Activated CD4-positive, alpha-beta T cell treated with anti-CD3 and anti-CD28 coated beads for 48 hours (primary cell): ENCODE measurements around the gene MGME1.
"Not testable (repeated sequence)": the region's sequence is repeated elsewhere in the genome, so short reads cannot be mapped to it uniquely, and the experiment has no call there.

ENCODE experiments used
- DNase-seq: peaks from one replicate; pipeline ENCODE4 v3.0.0-alpha.2; 2020

The MGME1 gene

DNA sequence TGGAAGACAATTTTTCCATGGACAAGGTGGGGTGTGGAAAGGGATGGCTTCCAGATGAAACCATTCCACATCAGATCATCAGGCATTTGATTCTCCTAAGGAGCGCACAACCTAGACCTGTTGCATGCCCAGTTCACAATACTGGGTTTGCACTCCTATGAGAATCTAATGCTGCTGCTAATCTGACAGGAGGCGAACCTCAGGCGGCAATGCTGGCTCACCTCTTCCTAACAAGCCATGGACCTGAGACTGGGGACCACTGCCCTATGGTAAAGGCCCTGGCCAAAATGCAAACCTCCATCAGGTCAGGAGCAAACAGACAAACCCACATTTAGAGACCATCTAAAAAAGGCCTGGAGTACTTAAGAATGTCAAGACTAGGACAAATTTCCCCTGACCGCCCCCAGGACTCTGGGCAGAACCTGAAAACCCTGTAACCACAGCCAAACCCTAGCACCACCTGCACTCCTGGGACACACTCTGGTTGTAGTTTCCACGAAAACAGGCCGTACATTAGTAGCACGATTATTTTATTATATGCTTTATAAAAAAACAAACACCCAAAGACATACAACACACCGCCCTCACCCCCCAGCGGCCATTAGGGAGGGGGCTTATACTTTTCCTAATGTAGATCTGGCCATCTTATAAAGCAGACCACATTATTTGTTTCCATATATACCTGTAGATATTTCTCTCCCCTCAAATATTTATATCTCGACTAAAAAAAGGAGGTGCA lies 27.6 kb upstream of the MGME1 start:
- DNase-seq: no peak

DNA sequence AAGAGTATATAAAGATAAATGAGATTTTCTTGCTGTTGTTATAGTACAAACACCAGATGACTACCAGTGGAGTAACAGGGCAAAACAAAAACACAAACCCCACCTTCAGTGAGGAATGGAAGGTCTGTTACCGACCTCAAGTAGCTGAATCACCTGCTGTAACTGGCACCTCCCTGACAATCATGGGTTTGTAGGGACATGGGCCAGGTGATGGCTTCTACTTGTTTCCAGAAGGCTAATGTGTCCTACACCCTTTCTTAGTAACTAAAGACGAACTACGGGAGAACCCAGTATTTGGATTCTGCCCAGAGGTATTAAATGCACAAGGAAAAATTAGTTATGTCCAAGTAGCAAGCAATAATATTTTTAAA lies 27.0 kb upstream of the MGME1 start:
- DNase-seq: no peak

DNA sequence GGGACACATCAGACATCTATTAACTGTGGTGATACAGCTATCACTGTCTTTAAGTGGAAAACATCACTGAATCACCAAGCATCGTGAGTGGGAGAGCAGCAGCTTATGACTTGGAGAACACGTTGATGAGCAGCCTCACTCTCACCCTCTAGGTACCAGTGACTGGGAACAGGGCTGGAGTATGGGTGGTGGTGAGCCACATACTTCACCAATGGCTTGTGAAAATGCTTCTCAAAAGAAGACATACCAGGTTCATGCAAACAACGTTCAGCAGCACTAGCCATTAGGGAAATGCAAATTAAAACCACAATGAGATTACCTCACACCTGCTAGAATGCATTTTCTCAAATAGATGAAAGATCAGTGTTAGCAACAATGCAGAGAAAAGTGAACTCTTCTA lies 25.5 kb upstream of the MGME1 start:
- no peak for DNase-seq

DNA sequence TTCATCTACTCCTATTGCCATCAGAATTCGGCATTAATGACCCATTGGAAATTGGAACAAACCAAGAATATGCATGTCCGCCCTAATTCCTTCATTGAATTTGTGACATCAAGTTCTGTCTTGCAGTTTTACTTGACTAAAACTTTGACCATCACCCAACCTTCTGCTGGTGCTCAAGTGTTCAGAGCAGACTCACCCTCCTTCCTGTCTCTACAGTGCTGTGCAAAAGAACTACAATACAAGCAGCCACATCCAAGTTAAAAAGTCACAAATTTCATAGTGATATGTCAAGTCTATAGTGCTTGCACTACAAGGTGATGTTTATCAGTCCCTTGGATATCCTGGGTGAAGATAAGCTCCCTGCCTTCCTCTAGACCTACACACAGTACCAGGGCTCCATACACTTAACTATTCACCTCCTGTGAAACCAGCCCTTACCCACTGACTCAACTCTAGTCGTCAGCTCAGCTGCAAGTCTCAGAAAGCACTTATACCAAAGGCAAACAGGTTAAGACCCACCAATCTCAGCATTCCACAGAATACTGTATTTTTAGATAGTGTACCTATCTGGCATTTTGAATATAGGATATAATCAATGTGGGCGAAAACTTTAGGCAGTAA lies 23.9 kb upstream of the MGME1 start:
- no peak for DNase-seq

DNA sequence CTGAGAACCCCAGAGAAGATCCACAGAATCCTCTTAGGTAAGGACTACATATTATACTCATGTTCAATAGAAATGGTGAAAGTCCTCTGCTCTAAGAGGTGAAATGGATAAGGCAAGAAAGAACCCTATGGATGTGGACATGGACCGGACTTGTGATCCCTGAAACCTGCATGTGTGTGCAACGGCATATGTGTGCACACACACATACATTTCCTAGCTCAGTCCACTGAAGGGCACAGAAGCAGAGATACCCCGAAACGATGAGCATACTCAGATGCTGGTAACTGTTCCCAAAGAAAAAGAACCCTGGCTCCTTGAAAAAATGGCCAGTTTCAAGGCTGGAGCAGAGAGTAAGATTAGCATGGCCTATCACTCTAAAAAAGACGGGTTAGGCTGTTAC lies 22.8 kb upstream of the MGME1 start:
- no peak for DNase-seq

DNA sequence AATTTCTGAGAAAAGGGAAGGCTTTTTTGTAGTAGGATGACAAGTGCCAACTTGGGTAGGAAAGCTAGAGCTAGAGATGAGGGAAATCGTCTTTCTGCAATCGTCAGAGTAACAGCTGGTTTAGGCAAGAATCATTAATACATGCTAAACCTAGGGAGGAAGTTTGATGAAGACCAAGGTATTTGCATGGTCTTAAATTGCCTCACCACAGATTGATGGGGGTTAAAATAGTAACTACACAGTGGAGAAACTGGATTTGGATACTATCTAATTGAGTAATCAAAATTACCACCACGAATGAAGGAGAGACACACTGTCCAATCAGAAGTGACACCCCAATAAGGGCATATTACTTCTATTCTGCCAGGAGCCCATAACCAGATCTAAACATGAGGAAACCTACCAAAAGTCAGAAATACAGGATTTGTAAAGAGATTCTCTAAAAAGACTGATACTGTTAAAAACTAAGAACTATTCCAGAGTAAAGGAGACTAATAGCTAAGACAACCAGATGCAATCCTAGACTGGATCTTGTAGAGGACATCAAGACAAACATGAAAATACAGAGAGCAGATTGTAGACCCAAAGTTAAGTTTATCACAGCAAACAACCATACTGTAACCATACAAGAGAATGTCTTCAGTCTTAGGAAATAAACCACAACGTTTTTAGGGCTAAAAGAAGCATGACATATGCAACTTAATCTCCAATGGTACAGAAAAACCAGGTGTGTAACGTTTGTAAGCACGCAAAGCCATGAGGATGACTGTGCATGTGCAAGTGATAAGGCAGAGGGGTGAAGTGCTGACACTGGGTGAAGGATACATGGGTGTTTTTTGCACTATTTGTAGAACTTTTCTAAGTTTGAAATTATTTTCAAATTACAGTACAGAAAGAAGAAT lies 22.0 kb upstream of the MGME1 start:
- no peak for DNase-seq

DNA sequence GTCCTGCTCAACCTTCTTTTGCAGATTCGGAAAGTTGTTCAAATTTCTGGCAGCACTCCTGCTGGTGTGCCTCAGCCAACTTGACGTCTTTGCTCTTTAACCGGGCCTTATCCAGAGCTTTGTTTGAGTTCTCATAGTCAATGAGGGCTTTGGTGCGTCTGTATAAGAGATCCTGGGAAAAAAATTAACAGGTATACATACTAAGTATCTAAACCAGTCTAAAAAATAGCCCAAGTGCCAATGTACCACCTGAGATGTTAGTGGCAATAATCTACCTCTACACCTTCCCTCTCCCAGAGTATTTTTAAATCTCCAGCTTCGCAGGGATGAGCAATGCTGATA lies 21.4 kb upstream of the MGME1 start:
- DNase-seq: no peak

DNA sequence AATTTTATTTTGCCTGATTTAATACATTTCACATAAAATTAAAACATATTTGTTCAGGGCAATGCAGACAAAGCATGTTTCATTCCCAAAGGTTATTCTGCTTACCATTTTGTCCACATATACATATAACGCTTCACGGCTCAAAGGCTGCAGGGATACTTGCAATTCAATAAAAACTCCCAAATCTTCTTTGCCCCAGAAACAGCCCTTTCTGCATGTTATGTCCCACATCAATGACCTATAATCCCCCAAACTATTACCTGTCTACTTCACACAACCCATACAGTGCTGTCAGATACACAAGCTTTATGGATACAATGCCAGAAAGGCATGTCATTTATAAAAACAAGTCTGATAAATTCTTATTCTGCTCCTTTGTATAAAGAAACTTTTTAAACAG lies 20.4 kb upstream of the MGME1 start:
- no peak for DNase-seq

DNA sequence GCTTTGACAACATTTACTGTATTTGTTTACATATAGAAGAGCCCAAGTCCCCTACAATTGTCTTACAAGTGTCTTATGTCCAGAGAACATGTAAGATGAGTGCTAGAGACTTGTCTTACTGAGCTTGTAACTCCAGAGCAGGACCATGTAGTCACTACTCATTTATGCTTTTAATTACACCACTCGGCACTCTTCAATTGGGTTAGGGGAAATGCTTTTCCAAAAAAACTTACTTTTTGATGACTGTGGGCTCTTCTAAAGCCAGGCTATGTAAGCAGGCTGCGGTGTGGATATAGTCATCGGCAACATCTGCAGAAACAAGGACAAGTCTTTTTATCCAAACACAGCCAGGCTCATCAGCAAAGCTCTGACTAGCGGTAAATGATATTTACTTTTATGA lies 18.9 kb upstream of the MGME1 start:
- DNase-seq: no peak

DNA sequence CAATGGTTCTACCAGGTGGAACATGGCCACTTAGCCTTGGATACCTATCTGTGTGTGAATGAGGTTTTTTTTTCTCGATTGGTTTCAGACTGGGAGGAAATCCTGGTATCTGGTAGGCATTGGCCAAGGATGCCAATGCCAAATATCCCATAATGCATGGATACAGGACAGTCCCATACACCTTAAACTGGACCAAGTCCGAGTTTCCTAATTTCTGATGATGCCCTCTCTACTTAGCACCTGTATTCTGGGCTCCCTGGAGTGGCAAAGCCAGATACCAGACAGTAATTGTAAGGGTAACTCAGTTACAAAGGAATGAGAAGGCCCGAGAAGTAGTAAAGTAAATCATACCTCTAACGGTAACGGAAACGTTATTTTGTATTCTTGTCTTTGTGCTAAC lies 18.1 kb upstream of the MGME1 start:
- DNase-seq: no peak

DNA sequence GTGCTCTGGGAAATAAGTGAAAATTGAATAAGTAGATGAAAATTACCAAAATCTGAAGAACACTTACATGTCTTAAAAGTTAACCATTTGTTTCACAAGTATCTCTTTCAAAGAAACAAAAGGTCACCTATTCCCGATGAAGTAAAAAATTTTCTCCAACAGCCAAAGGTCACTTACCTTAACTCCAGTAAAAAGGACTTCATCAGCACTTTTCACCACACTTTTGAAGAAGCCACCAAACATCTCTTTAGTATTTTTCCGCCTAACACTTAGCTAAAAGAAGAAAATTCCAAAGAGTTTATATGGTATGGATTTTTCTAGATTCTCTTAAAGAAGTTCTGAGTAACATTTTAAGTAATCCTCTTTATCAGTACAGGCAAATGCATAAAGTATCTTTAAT lies 17.5 kb upstream of the MGME1 start:
- no peak for DNase-seq

DNA sequence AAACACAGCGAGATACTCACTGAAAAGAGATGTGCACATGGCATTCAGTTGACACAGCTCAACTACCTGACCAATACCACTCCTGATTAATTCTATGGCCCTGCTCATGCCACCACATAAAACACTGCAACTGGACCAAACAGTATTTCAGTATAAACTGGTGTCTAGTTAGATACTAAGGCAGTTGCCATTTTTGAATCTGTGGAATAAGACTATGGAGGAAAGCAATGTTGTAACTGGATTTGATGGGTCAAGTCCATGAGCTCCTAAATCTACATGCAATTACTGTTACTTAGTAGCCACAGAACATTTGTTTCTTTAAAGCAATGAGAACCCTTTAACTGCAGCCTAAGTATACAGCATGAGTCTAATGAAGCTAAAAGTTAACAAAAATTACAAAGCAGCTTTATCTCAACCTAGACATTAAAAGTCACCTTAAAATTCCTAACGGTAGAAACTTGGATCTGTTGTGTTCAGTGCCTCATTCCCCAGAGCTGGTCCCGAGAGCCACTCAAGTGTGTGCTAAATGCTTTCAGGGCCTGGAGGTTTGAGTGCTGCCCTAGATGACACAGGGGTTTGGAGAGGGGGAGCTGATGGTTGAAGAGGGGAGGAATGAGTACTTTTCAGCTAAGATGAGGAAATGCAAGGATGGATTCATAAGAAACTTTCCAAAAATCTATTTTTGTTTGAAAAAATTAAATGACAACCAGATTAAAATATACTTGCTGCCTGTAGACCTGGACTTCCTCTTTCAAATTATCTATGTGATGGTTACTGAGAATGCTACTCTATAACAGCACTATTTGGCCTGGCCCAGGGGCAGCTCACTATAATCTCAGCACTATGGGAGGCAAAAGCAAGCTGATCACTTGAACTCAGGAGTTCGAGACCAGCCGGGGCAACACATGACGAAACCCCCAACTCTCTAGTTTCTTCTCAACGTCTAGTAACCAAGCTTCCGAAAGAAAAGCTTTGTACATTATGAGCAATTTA lies 15.8 kb upstream of the MGME1 start:
- no peak for DNase-seq

DNA sequence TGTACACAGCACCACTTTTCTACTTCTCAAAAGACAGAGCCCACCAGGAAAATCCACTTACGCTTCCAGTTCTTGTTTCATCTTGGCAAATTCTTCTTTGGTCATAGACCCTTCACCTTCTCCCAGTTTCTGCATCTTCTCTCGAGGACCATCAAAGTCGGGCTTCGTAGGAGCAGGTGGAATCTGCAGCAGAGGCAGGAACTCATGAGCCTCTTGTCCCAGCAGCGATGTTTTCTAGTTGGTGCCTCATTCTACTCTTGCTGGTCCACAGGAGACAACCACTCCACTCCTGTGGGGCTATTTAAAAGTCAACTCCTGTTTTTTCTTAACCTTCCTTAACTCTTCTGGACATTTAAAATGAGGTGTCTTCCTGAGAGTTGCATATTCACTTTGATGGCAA lies 14.9 kb upstream of the MGME1 start:
- no peak for DNase-seq

DNA sequence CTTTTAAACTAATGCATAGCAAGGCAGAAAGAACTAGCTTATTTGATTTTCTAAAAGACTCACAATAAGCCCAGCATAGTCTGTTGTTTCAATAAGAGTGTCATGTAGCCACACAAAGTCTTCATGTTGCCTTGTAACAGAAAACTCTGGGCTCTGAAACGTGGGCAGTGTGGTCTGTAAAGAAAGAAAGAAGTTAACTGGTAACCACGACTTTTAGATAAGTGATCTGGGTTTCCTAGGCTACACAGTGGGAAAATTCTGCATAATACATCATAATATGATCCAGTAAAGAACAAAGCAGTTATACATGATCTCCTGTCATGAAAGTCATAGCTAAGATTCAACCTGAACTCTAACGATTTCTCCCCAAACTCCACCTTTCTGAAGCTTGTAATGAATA lies 13.5 kb upstream of the MGME1 start:
- DNase-seq: no peak

DNA sequence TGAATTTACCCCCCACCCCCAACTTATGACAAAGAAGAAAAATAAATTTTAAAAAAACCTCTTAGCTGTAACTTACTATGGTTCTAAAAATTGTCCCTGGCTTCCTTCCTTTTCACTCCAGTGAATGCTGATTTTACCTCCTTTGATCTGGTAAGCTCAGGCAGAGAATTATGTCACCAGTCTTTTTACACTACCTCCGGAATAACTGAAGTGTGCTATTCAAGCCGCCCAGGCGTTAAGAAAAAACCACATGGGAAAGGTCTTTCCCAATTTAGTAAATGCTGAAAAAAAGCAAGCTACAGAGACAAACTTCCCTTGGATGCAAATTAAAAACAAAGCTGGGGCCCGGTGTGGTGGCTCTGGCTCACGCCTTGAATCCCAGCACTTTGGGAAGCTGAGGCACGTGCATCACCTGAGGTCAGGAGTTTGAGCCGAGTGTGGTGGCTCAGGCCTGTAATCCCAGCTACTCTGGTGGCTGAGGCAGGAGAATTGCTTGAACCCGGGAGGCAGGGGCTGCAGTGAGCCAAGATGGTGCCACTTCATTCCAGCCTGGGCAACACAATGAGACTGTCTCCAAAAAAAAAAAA lies 12.6 kb upstream of the MGME1 start:
- DNase-seq: no peak

DNA sequence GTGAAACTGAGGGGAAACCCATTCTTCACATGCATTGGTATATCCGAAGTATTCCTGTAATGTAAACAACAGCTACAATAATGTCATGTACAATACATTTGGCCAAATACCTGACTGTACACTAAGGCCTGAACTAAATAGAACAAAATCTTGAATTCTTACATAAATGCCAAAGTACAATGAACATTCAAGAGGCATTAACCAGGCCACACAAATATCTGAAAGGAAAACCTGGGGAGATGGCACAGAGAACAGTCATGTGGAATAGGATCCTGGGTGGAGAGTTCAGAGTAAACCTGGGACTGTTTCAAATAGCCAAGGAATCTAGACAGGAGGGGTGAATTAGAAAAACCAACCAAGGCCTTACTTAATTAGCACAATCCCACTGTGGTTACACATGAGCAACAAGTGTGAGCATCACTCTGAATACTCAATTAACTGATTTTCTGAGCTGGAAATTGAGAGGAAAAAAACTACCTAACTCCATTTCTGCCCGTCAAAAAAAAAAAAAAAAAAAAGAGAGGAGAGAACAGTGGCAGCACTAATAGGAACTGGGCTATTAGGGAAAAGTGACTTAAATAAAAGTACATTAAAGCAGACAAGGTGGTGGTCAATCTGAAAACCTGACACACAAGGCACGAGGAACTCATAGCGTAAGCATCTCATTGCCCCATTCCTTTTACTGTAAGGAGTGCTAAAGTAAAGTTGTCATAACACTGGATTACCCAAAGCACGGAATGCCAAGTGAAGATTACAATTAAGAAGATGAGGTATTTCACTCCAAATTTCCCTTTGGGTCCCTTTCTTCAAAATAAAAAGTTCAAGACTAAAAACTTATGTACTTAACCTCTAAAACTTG lies 11.1 kb upstream of the MGME1 start:
- no peak for DNase-seq

DNA sequence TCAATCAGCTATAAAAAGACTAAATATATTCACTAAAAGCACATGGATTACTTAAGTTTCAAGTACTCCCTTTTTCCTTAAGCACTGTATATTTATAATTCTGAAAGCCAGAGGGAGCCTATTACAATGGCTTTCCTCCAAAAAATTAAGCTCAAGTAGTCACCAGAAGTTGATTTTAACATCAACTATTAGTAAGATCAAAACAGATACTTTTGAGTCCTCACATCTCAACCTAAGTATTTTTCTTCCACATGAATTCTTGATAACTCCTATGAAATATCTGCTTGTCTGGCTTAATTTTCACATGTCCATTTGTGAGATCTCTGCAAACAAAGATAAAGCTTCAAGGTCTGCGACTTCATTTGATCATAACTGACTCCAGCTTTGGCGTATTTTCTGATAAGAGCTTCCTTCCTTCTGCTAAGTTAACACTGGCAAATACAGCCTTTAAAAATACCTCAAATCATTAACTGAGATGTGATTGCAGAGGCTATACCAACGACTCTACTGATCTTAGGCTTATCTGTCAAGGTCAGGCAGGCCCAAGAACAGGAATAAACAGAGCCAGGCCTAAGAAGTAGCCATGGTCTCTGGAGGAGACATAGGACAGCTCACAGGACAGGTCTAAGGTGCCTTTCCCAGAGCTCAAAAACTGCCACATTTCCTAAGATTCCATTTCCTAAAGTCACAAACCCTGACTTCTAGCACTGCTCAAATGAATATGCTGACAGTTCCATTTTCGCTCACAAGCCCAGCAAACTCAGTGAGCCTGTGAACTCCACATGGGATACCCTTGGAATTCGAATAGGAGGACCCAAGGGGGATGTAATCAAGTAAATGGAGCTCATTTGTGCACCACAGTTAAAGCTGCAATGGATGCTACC lies 10.2 kb upstream of the MGME1 start:
- no peak for DNase-seq

DNA sequence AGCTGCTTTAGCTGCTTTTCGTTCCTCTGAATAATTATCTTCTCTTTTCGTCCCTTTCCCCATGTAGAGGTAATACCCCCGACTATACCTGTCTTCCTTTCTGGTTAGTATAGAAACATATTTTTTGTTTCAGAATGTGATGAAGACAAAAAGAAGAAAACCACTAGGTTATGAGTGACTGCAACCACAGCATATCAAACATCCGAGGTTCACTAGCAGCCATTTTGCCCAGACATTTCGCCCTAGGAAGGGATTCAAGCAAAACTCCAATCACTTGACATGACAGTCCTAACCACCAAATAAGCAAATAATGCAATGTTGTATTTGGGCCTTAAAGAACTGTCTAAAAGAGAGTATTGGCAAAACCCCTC lies 9.6 kb upstream of the MGME1 start:
- no peak for DNase-seq

DNA sequence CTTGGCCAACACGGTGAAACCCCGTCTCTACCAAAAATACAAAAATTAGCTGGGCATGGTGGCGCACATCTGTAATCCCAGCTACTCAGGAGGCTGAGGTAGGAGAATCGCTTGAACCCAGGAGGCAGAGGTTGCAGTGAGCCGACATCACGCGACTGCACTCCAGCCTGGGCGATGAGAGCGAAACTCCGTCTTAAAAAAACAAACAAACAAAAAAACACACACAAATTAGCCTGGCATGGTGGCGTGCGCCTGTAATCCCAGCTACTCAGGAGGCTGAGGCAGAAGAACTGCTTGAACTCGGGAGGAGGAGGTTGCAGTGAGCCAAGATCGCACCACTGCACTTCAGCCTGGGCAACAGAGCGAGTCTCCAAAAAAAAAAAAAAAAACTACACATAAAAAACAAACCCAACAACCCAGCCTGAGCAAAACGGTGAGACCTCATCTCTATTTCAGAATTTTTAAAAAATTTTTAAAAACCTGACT lies 8.4 kb upstream of the MGME1 start:
- DNase-seq: not testable (repeated sequence)

DNA sequence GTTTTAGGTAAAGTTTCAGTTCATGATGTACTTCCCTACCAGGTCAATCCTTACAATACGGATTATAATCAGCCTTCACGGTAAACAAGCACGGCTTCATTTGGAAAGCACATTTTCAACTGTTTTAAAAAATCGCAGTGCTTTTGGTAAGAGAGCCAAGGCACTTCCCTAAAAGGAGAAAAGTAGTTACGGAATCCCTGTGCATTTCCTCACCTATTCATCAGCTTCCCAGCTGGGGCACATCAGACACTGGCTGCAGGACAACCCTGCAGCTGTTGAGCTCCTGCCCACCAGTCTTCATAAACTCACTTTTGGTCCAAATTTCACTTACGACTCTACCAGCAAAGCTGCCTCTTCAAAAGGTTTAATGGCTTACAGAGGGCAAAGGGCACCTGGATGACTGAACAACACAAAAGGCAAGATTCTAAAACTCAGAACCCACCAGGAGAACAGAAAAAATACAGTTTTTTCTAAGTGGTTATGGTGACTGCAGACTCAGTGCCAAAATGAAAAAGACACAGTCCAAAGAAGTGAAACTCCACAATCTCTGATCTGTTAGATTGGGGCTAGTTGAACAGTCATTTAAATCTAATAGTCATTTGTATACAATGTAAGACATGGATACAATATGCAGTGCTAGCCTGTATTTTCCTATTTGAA lies 7.8 kb upstream of the MGME1 start:
- no peak for DNase-seq
